PC-9 (cell line): Measurements from ENCODE around the gene HIVEP2.

Experiments
- EZH2 ChIP-seq: fragments of 200-600 bp; sonication (generic); IDR thresholded peaks from 2 replicates; pipeline ENCODE4 v1.8.0; 2017; ENCODE audit warnings: antibody characterized with exemption, low read depth
- TF ChIP-seq, protein P1 (sequence below): fragments of 200-600 bp; sonication (generic); conservative IDR thresholded peaks from 2 replicates; pipeline ENCODE4 v1.6.1; 2017; ENCODE audit warnings: mixed run types, antibody characterized with exemption, mild to moderate bottlenecking, moderate library complexity

DNA sequence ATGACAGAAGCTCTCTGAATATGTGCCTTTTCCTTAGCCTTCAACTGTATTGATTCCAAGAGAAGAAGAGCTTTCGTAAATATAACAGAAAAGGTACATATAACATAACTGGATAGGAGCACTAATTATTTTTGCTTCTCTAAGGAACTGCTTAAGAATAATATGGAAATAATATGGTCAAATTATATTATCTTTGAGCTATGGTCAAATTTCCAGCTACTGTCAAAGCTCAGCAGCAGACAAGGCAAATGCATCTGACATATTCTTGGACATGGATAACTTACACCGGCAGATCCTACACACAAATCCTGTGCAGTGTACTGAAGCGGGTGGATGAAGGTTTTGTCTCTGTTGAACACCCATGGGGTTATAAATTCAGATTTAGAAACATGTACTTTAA is 150.6 kb downstream of the HIVEP2 start:
- TF ChIP-seq, protein P1, sequence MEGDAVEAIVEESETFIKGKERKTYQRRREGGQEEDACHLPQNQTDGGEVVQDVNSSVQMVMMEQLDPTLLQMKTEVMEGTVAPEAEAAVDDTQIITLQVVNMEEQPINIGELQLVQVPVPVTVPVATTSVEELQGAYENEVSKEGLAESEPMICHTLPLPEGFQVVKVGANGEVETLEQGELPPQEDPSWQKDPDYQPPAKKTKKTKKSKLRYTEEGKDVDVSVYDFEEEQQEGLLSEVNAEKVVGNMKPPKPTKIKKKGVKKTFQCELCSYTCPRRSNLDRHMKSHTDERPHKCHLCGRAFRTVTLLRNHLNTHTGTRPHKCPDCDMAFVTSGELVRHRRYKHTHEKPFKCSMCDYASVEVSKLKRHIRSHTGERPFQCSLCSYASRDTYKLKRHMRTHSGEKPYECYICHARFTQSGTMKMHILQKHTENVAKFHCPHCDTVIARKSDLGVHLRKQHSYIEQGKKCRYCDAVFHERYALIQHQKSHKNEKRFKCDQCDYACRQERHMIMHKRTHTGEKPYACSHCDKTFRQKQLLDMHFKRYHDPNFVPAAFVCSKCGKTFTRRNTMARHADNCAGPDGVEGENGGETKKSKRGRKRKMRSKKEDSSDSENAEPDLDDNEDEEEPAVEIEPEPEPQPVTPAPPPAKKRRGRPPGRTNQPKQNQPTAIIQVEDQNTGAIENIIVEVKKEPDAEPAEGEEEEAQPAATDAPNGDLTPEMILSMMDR = no peak
- no peak for TF ChIP-seq EZH2
